Uterus (tissue), 4 donors: ENCODE measurements around the gene PPARG. TPM values are rescaled to one million over a fixed set of nuclear protein-coding genes. Genes with fewer than 3 reads are reported as not detected.

Experiments
- DNase-seq, 2 donors: peaks; one replicate each; pipeline ENCODE4 v3.0.0-alpha.2; 2019 to 2020
- H3K27ac ChIP-seq, 2 donors: fragments of 200-600 bp; sonication (generic); 1 replicate in 1 of 2; 2 replicates in 1 of 2; pipeline ENCODE4 v1.5.1; 2016 to 2018
- H3K27me3 ChIP-seq, 2 donors: fragments of 200-600 bp; sonication (generic); one replicate each; pipeline ENCODE4 v1.5.1; 2018 to 2019; ENCODE audit warnings: control low read depth in 1 of 2
- H3K36me3 ChIP-seq, 2 donors: fragments of 200-600 bp; sonication (generic); one replicate each; pipeline ENCODE4 v1.5.1; 2019; ENCODE audit warnings: control low read depth in 1 of 2
- H3K4me1 ChIP-seq, 2 donors: fragments of 200-600 bp; sonication (generic); one replicate each; pipeline ENCODE4 v1.5.1; 2018 to 2019; ENCODE audit warnings: control low read depth in 1 of 2
- H3K4me3 ChIP-seq, 2 donors: fragments of 200-600 bp; sonication (generic); 1 replicate in 1 of 2; 2 replicates in 1 of 2; pipeline ENCODE4 v1.5.1; 2018 to 2019; ENCODE audit warnings: mild to moderate bottlenecking in 1 of 2
- H3K9me3 ChIP-seq, 2 donors: fragments of 200-600 bp; sonication (generic); one replicate each; pipeline ENCODE4 v1.5.1; 2019; ENCODE audit warnings: control low read depth in 1 of 2
- POLR2A ChIP-seq, 2 donors: fragments of 450-650 bp; IDR thresholded peaks; one replicate each; pipeline ENCODE4 v1.6.1; 2016; ENCODE audit warnings: antibody characterized with exemption in 2 of 2, mild to moderate bottlenecking in 1 of 2, moderate library complexity in 1 of 2
- intact Hi-C: fragments of 100-400 bp; cut with DNase I; formaldehyde crosslinking; loops from one replicate; pipeline ENCODE4 v1.15.1; 2023; ENCODE audit warnings: low total_unique reads
- total RNA-seq, 4 donors: library from RNA; depleted of rRNA in 3 of 4; stranded (reverse); fragments of >200 nt in 3 of 4; gene quantifications; one replicate each; pipeline versions ENCODE4 v1.1.0 to v1.2.4, GENCODE V29; 2014 to 2023
- TF ChIP-seq, protein P1 (sequence below), 4 experiments: fragments of 200-600 bp in 2 of 4; fragments of 450-650 bp in 2 of 4; sonication (generic) in 2 of 4; IDR thresholded peaks; one replicate each; pipeline ENCODE4 v1.5.1; 2016 to 2019; ENCODE audit warnings: antibody characterized with exemption in 4 of 4, mild to moderate bottlenecking in 2 of 4, moderate library complexity in 1 of 4
- donor health status: DM: yes; HTN: yes; CAD: no.

The PPARG gene
- total RNA-seq, 4 donors from 2014 or later: 5.1 to 29.1 (median 12.9) TPM

DNA sequence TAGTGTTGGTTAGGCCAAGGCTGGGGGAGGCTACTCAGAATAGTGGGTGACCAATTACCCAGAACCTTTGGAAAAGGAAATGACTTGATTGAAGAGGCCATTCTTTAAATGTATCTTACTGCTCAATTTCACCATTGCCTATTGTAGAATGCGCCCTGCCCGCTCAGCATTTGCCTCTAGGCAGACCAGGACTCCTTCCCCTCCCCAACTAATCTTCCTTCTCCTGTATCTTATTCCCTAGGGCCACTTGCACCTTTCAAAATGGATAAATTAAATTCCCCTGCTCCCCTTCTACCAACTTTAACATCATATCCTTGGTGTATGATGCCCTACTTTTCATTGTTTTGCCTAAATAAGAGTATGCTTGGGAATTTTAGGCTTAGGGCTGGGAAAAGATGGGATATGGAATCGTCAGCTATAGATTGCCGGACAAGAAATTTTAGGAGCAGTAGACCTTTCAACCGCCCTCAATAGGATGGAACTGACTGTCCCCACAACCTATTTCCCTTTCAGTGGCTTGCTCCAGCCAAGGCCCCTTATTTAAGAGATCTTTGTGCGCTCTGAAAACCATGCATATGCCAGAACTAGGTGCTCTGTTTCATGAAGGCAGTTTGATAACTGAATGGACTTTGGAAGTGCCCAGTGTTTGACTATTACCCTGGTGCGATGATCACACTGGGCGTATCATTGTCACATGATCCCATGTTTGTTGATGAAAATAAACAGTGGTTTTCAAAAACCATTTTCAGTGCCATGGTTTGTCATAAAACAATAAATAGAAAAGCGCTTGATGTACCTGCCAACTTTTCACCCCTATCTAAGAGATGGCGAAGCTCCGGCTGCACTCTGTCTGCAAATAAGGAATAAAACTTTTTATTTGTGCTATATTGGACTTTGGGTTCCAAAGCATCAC, 121.1 kb downstream of the PPARG start:
- Histone ChIP-seq H3K27me3 (no peaks in the 10 kb centered on the region), H3K36me3 (no peaks in the 10 kb centered on the region), H3K27ac (no peak overlapping the region), H3K9me3 (no peaks in the 10 kb centered on the region), H3K4me1 (no peaks in the 10 kb centered on the region), H3K4me3 (no peak overlapping the region)
- intact Hi-C loops: no loop called here
- TF ChIP-seq, protein P1, sequence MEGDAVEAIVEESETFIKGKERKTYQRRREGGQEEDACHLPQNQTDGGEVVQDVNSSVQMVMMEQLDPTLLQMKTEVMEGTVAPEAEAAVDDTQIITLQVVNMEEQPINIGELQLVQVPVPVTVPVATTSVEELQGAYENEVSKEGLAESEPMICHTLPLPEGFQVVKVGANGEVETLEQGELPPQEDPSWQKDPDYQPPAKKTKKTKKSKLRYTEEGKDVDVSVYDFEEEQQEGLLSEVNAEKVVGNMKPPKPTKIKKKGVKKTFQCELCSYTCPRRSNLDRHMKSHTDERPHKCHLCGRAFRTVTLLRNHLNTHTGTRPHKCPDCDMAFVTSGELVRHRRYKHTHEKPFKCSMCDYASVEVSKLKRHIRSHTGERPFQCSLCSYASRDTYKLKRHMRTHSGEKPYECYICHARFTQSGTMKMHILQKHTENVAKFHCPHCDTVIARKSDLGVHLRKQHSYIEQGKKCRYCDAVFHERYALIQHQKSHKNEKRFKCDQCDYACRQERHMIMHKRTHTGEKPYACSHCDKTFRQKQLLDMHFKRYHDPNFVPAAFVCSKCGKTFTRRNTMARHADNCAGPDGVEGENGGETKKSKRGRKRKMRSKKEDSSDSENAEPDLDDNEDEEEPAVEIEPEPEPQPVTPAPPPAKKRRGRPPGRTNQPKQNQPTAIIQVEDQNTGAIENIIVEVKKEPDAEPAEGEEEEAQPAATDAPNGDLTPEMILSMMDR (IDR thresholded peaks at IDR 0.05): no peak
- no peak for TF ChIP-seq POLR2A (IDR thresholded peaks at IDR 0.05)
- no peak for DNase-seq

DNA sequence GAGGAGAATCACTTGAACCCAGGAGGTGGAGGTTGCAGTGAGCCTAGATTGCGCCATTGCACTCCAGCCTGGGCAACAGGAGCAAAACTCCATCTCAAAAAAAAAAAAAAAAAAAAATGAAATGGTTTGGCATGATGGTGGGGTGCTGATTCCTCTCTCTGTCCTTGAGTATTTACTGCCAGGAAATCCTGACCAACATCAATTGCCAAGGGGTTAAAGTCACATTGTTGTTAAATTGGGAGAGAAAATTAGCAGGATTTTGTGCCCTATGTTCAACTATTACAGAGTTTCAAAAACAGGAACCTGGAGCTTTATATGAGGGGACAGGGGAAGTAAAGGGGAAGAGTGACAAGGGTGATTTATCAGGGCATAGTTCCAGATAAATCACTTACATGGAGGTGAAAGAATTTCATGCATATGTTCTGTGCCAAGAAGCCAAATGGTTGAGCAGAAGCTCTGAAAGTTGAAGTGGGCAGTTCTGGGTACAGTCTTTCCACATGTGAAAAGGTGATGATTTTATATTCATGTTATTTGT, 124.9 kb downstream of the PPARG start:
- DNase-seq: no peak
- H3K4me3 ChIP-seq: no peak overlapping the region
- no peaks in the 10 kb centered on the region for H3K27me3 ChIP-seq
- no peak overlapping the region for H3K27ac ChIP-seq
- no peaks in the 10 kb centered on the region for H3K36me3 ChIP-seq
- no peaks in the 10 kb centered on the region for H3K9me3 ChIP-seq
- no peak for TF ChIP-seq POLR2A (IDR thresholded peaks at IDR 0.05)
- TF ChIP-seq, protein P1 (IDR thresholded peaks at IDR 0.05): no peak
- intact Hi-C loops: no loop called here
- no peaks in the 10 kb centered on the region for H3K4me1 ChIP-seq

DNA sequence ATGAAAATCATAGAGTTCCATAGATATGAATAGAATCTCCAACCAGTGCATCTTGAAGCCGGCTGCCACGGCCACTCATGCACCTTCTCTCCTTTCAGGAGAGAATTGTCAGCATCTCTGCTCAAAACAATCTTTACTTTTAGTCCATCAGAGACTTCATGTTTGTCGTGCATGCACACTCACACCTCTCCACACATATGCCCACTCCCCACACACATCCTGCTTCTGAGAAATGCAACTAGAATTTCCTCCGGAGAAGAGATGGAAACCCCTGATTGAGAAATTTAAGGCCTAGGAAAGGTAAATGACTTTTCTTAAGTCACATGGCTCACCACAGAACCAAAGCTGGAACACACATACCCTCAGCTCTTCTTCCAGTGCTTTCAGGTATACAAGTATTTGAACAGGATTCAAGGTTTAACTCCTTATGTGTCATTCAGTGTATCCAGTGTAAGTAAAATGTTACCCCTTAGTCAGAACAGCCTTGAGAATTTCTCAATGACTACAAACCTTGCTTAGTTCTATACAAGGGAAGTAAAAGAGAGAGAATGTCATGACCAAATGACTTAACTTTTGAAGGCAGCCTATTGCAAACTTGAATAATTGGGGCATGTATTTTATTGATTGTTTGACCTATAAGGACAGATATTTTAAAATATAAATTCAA, 126.3 kb downstream of the PPARG start:
- intact Hi-C loops: no loop called here
- no peaks in the 10 kb centered on the region for H3K27me3 ChIP-seq
- H3K36me3 ChIP-seq: no peaks in the 10 kb centered on the region
- no peaks in the 10 kb centered on the region for H3K9me3 ChIP-seq
- H3K4me3 ChIP-seq: no peak overlapping the region
- H3K4me1 ChIP-seq: no peaks in the 10 kb centered on the region
- H3K27ac ChIP-seq: no peak overlapping the region
- no peak for DNase-seq
- TF ChIP-seq, protein P1 (IDR thresholded peaks at IDR 0.05): no peak
- no peak for TF ChIP-seq POLR2A (IDR thresholded peaks at IDR 0.05)

DNA sequence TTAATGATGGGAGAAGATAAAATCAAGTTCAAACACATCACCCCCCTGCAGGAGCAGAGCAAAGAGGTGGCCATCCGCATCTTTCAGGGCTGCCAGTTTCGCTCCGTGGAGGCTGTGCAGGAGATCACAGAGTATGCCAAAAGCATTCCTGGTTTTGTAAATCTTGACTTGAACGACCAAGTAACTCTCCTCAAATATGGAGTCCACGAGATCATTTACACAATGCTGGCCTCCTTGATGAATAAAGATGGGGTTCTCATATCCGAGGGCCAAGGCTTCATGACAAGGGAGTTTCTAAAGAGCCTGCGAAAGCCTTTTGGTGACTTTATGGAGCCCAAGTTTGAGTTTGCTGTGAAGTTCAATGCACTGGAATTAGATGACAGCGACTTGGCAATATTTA, 127.9 kb downstream of the PPARG start:
- H3K4me3 ChIP-seq: no peak overlapping the region
- no peaks in the 10 kb centered on the region for H3K27me3 ChIP-seq
- intact Hi-C loops: no loop called here
- peaks cover 0 to 6% of the 10 kb centered on the region in 2 donors for H3K4me1 ChIP-seq
- no peak overlapping the region for H3K27ac ChIP-seq
- no peaks in the 10 kb centered on the region for H3K9me3 ChIP-seq
- no peaks in the 10 kb centered on the region for H3K36me3 ChIP-seq
- DNase-seq: no peak
- TF ChIP-seq POLR2A (IDR thresholded peaks at IDR 0.05): no peak
- TF ChIP-seq, protein P1 (IDR thresholded peaks at IDR 0.05): no peak

DNA sequence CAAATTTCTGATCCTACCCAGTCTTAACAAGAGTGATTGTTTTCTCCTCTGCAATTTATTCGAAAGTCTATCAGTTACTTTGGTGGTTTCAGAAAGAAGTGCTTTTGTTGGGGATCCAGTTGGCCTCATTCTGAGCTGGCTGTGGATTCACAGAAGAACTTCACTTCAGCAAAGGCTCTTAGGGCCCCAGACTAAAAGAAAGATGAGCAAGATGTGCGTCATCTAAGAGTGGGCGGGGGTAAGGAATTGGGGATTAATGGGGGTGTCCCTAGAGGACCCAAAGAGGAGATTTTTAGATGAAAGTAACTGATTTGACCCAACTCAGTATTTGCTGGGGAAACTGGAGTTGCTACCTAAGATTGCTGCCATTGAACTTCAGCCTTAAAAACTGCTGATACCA, 131.5 kb downstream of the PPARG start:
- no peaks in the 10 kb centered on the region for H3K9me3 ChIP-seq
- H3K36me3 ChIP-seq: no peaks in the 10 kb centered on the region
- TF ChIP-seq, protein P1 (IDR thresholded peaks at IDR 0.05): no peak
- TF ChIP-seq POLR2A (IDR thresholded peaks at IDR 0.05): no peak
- no peaks in the 10 kb centered on the region for H3K27me3 ChIP-seq
- peak overlapping the region; percentile 50 to 59 for H3K27ac ChIP-seq
- H3K4me1 ChIP-seq: peaks cover 0 to 7% of the 10 kb centered on the region in 2 donors
- no peak overlapping the region for H3K4me3 ChIP-seq
- intact Hi-C loops: no loop called here
- DNase-seq: no peak
